ENCODE data around the gene DDX1.

DDX1 gene

DNA sequence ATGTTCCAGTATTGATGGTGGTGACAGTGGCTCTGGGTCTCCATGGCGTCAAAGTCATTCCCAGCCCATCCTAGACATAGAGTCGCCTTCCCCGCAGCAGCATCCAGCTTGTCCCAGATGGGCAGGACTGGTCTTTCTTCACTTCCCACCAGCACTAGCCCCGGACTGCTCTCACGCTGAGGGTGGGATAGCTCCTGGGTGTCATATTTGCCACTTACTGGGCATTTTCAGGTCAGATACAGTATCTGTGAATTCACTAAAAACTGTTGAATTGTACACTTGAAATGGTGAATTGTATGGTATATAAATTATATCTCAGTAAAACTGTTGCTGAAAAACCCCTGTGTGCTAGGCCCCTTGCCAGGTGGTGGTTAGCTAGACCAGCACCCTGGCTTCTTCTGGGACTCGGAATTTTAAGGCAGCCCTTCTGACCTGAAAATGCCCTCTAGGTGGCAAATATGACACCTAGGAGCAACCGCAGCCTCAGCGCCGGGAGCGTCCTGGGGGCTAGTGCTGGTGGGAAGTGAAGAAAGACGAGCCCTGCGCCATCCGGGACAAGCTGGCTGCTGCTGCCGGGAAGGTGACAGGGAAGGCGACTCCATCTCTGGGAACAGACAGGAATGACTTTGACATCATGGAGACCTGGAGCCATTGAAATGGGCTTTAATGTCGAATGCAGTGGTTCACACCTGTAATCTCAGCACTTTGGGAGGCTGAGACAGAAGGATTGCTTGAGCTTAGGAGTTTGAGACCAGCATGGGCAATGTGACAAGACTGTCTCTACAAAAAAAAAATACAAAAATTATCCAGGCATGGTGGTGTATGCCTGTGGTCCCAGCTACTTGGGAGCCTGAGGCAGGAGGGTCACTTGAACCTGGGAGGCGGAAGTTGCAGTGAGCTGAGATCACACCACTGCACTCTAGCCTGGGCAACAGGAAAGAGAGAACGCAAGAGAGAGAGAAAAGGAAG is 56.2 kb downstream of the DDX1 start:
- FAIRE-seq = no peak

DNA sequence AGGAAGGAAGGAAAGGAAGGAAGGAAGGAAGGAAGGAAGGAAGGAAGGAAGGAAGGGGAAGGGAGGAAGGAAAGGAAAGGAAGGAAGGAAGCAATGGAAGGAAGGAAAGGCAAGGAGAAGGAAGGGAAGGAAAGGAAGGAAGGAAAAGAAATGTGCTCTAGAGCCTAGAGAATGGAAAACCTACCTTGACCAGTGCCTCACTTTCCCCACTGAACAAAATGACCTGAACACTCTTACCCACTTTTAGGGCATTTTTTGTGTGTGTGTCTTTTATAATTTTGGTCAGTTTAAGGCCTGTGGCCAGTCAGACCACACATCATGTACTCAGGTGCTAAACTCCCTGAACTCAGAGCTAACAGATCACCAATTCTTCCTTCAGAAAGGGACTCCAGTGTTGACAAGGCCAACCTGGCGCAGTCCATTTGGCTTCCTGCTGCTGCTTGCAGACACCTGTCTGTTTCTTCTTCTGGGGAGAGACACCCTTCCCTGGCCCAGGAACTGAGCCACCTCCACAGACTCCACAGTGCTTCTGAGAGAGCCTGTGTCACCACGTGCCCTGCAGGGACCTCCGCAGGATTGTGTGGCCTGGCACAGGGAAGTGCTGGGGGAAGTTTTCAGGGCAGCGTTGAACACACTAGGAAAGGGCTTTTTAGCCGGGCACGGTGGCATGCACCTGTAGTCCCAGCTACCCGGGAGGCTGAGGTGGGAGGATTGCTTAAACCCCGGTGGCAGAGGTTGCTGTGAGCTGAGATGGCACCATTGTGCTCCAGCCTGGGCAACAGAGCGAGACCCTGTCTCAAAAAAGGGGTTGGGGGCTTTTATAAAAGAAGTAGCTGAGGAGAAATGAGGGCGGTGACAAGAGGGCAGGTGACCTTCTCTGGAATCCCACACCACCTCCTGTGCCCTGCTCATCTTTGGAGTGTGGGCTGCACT is 57.2 kb downstream of the DDX1 start:
- FAIRE-seq = no peak

DNA sequence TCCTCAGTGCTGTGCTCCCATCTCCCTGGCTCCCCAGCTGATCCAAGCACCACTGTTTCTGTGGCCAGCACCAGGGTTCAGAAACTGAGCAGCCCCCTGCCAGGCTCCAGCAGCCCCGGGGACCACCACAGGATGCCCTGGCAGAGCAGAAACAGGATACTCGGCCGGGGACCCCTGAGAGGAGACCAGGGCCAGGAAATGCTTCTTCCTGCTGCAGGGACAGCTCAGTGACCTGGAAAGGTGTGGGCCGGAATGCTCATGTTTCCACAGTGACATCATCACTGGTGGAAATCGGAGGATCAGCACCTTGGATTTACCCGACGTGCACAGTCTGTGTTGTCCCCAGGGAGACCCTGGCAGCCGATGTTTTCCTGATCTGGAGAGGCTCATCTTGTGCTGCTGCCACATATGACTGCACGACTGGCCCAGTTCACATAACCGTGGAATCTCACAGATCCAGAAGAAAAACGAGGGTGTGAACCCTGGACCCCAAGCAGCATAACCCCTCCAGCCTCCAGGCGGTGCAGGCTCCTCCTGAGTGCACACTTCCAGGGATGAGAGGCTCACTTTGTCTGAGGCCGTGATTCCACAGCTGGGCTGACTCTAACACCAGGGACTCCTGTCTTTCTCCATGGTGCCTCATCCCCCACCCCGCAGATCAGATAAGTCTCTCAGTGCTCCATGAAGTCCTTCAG is 58.0 kb downstream of the DDX1 start:
- no peak for FAIRE-seq

DNA sequence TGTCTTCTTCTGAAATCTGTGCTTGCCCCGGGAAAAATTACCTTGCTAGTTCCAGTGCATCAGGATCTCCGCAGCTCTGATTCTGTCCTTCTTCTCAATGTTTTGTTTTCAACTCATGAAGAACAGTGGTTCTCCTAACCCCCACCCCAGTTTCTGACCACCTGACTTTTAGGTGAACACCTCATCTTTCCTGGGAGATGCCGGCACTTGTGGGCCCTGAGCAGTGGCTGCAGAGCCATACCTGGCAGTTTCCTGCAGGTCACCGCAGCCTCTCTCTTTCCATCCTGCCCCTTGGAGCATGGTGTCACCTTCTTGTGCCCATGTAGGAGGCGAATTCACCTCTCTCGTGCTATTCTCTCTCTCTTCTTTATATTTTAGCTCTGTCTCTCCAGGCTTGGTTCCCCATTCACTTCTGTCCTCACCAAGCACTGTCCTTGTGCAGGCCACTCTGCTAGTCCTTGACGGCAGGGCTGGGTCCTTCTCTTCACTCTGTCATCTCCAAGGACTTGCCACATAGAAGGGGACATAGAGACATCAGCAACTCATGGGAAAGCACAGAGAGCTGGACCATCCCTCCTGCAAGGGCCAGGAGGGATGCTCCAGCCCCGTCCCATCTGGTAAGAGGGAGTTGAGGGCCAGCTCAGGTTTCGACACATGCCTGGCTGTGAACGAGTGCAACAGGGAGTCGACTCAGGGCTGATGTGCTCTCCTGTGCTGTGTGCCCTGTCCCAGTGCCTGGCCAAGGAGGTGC is 59.1 kb downstream of the DDX1 start:
- FAIRE-seq = no peak

DNA sequence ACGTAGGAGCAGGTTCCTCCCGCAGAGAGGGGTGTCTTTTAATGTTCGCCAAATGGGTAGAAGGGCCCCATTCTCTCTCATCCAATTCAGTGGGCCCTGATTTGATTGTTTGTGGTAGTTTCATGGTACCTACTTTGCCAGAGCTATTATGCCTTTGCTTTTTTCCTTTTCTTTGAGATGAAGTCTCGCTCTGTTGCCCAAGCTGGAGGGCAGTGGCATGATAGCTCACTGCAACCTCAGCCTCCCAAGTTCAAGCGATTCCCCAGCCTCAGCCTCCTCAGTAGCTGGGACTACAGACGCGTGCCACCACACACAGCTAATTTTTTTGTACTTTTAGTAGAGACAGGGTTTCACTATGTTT is 59.7 kb downstream of the DDX1 start:
- no peak for FAIRE-seq

DNA sequence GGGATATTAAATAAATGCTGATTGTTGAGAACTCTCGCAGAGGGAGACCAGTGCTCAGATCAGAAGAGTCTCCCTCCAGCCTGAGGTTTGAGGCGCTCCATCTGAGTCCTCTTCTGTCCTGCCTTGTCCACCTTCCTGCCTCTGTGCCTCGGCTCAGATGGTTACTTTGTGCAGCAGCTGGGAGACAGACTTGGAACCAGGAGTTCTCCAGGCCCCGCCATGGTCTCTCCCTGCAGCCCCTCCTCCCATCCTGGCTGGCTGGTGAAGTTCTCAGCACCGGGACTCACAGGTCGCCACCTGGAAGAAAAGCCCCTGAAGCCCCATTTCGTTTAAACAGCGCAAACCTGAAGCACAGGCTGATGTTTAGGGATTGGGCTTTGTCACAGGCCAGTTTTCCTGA is 60.6 kb downstream of the DDX1 start:
- FAIRE-seq = no peak

DNA sequence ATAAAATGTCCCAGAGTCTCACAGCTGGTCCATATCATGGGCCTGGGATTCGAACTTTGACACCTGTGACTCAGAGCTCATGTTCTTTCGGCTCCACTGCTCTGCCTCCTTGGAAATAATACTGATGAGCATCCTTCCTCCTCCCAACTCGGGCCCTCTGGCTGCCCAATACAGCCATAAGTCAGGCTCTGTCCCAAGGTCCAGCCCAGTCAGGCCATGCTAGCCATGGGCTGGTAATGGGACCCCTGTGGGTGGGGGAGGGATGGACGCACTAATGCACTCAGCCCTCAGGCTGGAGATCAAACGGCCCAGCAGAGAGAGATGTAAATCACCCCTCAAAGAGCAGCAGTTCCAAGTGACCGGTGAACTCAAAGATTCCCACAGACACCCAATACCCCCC is 61.1 kb downstream of the DDX1 start:
- FAIRE-seq = no peak

DNA sequence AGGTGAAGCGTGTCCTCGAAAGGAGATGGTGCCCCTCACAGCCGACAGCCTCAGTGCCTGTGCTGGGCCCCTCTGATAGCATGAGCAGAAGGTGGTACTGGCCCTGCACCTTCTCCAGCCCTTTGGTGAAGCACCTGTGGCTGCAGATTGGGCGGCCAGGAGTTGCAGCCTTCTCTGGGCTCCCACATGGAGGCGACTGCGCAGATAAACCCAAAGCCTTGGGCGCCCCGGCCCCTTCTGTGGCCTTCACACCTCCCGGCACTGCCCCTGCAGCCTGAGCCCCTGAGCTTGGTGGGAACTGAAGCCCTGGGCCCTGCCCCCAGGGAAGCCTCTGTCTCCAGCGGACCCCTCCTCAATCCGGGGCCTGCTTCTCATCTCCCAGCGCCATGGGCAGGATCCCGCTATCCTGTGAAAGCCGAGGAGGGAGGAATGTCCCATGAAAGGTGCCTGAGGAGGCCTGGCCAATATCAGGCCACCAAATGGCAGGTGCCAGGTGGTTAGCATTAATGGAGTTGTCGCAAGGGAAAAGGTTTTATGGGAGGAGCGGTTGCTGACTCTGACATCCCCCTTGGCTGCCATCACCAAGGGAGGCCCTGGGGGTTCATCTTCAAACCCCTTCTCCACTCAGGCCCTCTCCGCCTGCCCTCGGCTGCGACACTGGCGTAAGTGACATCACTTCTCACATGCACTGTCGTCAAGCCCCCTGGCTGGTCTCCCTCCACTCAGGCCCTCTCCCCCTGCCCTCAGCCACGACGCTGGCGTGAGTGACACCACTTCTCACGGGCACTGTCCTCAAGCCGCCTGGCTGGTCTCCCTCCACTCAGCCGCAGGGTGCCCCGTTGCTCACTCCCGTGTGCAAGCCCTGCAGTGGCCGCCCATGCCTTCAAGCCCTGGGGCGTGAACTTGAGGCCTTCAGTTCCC is 62.4 kb downstream of the DDX1 start:
- FAIRE-seq = no peak

DNA sequence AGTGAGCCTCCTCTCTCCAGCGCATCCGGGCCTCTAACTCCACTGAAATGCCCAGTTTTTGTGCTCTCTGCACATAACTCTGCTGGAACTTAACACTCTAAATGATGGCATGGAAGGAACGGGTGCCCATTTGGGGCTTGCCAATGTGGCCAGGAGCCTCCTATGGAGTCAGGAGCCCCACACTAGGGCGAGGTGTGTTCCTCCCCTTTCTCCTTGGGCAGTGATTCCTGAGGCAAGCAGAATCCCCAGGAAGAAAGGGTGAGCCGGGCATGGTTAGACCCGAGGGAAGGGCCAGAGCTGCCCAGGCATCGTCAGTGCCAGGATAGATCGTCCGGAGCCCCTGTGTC is 63.0 kb downstream of the DDX1 start:
- no peak for FAIRE-seq

DNA sequence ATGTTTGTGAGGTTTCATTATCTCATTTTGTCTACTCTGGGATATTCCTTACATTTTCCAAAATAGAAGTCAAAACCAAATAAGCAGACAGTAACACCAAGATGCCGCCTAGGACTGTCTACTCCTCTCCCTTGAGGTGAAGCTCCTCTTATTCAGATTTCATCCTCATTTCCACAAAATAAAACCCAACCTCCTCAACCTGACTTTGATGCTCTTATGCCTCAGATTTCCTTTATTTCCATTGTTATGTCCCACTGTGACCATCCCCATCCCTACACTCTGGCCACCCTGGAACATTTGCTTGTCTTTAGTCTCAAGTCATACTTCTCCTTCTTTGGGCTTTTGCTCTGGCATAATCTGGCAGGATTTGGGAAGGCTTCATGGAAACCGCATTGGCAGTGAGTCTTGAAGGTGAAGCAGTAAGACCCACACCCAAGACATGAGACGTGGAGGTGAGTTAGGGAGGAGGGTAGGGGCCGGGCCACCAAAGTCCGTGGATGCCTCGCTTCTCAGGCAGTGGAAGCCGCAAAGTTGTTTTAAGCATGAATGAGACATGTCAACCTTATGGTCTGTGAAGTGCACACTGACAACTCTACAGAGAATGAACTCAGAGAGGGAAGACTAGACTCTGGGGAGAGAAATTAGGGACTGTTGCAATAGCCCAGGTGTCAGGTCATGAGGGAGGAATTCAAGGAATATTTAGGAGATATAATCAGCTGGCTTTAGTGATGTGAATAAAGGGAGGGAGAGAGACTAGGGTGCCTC is 63.6 kb downstream of the DDX1 start:
- no peak for FAIRE-seq

DNA sequence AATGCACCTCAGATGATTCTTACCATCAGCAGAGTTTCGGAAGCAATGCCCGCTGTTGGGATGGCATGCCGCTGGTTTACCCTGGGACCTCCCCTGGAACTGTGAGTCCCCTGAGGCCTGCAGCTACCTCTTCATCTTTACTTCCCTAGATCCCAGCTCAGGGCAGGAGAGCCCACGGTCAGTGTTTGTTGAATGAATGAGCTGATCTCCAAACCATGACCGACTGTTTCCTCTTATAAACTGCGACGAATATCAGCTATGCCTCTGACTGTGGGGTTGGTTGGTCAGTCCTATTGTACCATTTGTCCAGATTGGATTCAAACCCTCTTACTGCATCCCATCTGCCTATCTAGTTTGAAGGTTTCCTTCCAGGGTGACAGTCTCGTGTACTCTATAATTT is 64.4 kb downstream of the DDX1 start:
- no peak for FAIRE-seq

DNA sequence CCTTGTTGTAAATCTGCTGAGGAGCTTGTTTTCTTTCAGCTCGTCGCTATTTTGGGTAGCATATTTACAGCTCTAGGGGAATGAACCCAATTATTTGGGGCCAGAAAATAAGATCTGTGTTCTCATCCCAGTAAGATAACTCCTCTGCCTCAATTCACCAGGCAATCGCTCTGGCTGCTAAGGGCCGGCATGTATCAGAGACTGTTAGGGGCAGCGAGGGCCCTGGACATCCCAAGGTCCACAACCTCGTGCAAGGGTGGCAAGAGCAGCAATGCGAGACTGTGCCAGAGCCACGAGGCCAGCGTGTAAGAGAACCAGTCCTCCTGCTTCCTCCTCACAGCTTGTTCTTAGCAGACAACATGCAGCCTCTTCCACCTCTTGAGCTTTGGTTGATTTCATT is 66.1 kb downstream of the DDX1 start:
- FAIRE-seq = no peak

DNA sequence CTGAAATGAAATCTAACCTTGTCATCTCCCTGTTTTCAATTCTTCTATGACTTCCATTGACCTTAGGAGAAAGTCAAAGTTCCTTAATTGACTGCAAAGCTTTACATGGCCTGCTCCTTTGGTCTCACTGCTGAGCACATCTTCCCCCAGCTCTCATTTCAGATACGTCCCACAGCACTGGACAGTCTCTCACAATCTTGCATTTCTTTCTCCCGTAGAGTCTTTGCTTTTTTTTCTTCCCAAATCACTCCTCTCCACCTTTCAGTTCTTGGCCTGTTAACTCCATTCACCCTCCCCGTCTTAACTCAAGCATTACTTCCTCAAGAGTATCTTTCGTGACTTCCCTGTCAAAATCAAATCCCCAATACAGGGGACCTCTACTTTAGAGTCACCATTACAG is 67.2 kb downstream of the DDX1 start:
- no peak for FAIRE-seq

DNA sequence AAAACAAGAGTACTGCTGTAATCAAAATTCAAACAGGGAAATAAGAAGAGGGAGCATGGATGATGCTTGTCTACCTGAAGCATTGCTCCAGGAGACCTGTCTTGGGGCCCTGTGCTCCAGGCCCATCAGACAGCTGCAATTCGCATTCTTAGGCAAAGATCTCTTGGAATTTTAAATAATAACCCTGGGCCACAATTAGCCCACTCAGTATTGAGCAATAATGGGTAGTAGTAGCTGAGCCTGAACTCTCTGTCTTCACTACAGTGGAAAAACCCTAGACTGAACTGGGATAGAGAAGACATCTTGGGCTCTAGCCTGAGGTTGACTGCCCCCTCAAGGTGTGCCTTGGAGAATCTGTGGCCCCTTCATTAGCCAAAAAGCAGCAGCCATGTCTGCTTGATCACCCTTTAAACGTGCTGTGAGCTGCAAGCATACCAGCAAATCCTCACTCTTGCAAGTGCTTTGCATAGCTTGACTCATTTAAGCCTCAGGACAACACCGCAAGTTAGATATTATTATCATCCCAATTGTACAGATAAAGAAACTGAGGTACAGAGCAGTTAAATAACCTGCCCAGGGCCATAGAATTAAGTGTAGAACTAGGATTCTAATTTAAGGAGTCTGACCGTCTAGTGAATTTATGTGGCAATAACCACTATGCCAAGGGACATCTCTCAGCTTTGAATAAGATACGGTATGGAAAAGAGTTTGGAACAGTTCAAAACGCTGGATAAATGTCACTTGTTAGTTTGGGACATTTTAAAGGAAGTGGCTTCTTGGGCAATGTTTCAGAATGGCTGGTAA is 69.0 kb downstream of the DDX1 start:
- FAIRE-seq = no peak

DNA sequence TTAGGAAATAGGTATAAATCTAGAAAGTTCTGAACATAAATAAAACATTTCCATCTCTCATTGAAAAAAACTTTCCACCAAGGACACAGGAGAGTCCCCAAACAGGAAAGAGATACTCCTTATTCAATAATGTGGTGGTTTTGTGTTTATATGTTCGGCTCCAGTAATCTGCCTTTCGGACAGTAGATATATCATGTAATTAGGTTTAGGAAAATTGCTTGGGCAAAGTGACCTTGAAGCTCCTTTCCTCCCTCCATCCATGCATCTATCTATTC is 69.6 kb downstream of the DDX1 start:
- FAIRE-seq = no peak

DNA sequence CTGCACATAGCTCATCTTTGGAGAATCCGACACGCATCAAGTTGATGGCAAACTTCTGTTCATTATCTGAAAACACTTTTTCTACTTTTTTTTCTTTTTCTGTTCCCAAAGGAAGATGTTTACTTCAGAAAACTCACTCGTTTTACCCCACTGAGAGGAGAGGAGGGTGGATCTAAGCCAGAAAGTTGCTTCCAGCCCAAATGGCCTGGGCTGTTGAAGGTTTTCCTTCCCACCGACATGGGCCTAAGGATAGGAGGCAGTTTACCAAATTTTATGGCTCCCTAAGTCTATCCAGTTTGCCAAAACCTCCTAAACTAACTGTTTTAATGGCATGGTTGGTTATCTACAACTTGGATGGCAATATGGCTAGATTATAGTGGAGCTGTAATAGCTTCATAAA is 70.4 kb downstream of the DDX1 start:
- no peak for FAIRE-seq

DNA sequence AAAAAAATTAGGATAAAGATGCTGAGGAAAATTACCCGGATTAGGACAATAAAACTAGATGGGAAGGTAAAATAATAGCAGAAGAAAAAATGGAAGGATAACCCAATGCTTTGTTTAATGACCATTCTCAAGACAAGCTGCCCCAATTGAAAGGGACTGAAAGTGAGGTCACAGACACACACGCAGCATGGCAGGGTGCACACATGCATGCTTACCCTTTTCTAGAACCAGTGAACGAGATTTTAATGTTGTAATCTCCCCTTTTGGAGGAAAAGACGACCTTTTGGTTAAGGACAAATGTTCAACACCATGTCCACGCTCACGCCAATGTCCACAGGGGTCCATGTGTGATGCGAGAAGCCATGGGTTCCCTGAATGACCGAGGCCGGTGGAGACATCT is 70.9 kb downstream of the DDX1 start:
- no peak for FAIRE-seq

DNA sequence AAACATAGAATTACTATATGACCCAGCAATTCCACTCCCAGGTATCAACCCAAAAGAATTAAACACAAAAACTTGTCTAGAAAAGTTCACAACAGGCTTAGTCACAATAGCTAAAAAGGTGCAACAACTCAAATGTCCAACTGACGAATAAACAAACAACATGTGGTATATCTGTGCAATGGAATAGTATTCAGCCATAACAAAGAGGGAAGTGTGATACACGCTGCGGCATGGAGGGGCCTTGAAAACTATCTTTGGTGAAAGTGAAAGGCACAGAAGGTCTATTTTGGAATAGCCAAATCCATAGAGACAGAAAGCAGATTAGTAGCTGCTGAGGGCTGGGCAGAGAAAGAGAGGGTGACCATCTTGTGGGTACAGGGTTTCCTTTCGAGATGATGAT is 72.1 kb downstream of the DDX1 start:
- FAIRE-seq = no peak

DNA sequence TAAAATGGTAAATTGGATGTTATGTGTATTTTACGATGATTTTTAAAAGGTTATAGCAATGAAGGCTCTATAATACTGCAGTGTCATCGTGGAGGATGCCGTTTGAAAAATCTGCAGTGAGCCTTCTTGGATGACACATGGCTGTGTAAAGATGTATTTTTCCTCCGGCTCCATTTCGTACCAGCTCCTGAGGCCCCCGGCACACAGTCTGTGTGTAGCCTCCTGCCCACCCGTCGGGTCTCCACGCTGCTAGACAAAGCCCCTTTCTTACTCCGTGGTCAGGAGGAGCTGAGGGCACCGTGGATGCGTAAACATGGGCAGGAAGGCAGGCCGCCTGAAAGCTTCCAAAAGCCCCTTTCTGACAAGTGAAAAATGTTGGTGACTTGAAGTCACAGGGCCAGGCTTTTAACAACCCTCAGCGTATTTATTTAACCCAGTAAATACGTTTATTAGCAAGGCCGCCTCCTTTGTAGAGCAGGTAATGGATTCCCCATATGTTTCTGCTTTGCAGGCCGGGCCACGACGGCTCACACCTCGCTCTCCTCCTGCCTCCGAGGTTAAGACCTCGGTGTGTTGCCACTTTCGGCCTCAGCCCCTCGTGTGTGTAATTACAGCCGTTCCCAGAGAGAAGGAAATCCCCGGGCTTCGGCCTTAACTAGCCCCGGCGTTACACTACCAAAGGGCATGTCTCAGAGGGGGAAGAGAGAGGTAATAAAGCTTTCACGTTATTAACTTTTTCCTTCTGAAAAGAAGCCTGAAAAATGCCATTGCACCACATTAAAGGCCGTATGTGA is 72.8 kb downstream of the DDX1 start:
- no peak for FAIRE-seq
